B cell (primary cell): ENCODE results near the gene UBE2O.

Source experiments
- EZH2 ChIP-seq: IDR thresholded peaks from 2 replicates; pipeline ENCODE4 v1.6.1; 2012; ENCODE audit warnings: borderline replicate concordance, low read depth, mild to moderate bottlenecking, moderate library complexity, low read length; ENCODE audit not compliant: insufficient read depth, poor library complexity, severe bottlenecking
- TF ChIP-seq, protein P1 (sequence below): fragments of 200-600 bp; IDR thresholded peaks from one replicate; pipeline ENCODE4 v1.8.0; 2022; ENCODE audit warnings: antibody characterized with exemption, mild to moderate bottlenecking

DNA sequence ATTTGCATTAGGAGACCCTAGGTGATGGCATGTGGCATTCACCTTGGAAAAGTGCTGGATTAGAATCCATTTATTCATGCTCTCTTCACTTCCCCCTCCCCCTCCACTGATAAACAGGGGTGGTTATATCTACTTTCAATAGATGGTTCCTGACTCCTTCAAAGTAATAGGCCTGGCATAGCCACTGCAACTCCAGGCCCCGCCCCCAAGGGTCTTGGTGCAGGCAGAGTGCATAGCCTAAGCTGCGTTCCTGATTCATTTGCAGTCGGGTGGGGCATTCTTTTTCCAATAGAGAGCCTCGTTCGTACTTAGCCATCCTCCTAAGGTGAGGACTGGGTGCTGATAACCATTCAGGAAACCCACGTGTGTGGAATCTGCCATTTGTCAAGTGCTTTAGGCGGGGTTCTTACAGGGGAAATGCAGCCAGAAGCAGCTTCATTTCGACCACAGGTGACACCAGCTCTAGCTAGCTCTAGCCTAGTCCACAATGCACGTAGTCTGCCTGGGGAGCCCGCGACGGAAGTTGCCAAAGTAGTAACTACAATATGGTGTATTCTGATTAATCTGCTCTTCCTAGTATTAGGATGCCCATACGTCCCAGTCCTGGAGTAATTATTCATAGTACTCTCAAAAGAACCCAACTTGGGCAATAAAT, 11.1 kb downstream of the UBE2O start:
- TF ChIP-seq, protein P1, sequence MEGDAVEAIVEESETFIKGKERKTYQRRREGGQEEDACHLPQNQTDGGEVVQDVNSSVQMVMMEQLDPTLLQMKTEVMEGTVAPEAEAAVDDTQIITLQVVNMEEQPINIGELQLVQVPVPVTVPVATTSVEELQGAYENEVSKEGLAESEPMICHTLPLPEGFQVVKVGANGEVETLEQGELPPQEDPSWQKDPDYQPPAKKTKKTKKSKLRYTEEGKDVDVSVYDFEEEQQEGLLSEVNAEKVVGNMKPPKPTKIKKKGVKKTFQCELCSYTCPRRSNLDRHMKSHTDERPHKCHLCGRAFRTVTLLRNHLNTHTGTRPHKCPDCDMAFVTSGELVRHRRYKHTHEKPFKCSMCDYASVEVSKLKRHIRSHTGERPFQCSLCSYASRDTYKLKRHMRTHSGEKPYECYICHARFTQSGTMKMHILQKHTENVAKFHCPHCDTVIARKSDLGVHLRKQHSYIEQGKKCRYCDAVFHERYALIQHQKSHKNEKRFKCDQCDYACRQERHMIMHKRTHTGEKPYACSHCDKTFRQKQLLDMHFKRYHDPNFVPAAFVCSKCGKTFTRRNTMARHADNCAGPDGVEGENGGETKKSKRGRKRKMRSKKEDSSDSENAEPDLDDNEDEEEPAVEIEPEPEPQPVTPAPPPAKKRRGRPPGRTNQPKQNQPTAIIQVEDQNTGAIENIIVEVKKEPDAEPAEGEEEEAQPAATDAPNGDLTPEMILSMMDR = no peak
- TF ChIP-seq EZH2 = no peak
